ENCODE data around the gene ICAM1.

ICAM1 gene

DNA sequence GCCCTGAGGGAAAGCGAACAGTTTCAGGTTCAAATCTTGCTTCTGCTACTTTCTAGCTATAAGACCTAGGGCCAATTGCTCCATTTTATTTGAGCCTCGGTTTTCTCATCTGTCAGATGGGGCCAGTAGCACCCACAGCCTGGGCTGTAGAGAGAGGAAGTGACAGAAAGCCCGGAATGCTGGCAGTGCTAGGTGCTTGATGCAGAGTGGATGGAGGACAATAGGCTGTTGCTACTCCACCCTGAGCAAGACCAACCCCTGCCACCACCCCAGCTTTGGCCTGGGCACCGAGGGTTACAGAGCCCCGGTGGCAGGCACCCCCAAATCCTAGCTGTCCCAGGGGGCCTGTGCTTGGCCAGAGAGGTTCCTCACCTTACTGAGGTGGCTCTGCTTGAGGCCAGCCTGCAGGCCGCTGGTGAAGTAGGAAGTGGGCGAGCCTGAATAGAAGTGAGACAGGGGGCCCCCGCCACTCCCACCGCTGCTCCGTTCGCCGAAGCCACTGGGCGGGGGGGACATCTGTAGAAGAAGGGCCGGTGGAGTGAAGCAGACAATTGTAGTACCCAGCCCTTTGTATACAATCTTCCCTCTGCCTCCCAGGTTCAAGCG, 47.0 kb downstream of the ICAM1 start:
- in situ Hi-C loops (cut with MboI; ENCODE audit: low pct_unique_long_range_greater_than_20kb, low sequenced_read_pairs, unreplicated experiment): no loop called here
- no peak for DNase-seq (ENCODE audit: low spot score)
- TF ChIP-seq, protein P1, sequence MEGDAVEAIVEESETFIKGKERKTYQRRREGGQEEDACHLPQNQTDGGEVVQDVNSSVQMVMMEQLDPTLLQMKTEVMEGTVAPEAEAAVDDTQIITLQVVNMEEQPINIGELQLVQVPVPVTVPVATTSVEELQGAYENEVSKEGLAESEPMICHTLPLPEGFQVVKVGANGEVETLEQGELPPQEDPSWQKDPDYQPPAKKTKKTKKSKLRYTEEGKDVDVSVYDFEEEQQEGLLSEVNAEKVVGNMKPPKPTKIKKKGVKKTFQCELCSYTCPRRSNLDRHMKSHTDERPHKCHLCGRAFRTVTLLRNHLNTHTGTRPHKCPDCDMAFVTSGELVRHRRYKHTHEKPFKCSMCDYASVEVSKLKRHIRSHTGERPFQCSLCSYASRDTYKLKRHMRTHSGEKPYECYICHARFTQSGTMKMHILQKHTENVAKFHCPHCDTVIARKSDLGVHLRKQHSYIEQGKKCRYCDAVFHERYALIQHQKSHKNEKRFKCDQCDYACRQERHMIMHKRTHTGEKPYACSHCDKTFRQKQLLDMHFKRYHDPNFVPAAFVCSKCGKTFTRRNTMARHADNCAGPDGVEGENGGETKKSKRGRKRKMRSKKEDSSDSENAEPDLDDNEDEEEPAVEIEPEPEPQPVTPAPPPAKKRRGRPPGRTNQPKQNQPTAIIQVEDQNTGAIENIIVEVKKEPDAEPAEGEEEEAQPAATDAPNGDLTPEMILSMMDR (IDR thresholded peaks at IDR 0.05; ENCODE audit: extremely low read depth, insufficient read depth, missing control alignments): no peak

DNA sequence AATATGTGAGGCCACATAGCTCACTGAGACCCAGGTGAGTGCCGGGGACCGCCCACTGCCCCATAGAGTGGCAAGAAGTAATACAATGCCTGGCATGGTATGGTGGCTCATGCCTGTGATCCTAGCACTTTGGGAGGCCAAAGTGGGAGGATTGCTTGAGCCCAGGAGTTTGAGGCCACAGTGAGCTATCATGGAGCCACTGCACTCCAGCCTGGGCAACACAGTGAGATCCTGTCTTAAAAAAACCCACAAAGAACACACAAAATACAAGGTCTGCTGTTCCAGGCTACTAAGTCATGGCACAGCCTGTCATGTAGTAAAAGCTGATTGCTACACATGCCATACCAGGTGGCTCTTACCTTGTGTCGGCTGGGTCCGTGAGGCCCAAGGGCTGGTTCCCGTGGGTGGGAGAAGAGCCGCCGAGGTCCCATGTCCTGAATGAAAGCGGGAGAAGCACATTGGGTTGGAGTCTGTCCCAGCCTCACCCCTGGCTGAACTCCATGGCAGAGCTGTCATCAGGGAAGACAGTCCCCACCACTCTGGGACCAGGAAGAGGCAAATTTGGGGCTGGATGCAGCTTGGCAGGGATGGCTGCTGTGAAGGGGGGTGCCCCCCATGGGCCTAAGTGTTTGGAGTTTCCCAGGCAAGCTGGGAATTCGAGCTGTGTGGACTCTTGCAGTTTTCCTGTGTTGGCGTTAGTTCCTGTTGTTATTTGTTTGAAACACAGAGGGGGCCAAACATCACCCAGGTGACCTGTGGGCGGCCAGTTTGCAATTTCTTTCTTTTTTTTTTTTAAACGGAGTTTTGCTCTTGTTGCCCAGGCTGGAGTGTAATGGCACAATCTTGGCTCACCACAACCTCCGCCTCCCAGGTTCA, 48.1 kb downstream of the ICAM1 start:
- TF ChIP-seq, protein P1 (IDR thresholded peaks at IDR 0.05; ENCODE audit: extremely low read depth, insufficient read depth, missing control alignments): no peak
- in situ Hi-C loops (cut with MboI; ENCODE audit: low pct_unique_long_range_greater_than_20kb, low sequenced_read_pairs, unreplicated experiment): no loop called here
- no peak for DNase-seq (ENCODE audit: low spot score)

DNA sequence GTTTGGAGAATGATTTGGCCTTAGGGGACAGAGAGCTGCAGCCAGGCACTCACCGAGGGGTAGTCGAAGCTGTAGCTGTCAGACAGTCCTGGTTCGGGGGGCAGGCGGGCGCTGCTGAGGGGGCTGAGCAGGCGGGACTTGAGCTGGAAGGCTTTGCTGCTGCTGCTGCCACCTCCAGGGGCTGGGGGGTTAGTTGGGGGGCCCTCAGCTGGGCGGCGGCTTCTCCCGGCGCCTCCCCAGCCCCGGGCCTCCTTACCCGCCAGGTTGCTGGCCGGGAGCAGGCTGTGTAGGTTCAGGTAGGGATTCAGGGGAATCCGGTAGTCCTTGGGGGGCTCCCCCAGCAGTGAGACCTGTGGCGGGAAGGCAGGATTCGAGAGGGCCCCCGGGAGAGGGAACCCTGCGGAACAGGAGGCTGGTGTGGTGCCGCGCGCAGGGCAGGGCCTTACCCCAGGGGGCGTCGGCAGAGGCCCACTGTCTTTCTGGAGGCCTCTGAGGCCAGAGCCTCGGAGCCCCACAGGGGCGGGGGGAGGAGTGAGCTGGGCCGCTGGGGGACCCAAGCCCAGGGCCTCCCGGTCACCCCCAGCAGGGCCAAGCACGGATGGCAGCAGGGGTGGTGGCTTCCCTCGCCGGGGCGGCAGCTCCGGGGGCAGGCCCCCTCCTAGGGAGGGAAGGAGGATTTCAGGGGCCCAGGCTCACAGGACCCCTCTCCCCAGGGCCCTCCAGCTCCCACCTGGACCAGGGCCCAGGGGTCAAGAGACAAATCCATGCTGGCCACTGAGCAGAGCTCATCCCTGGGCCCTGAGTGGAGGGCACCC, 49.9 kb downstream of the ICAM1 start:
- TF ChIP-seq, protein P1 (IDR thresholded peaks at IDR 0.05; ENCODE audit: extremely low read depth, insufficient read depth, missing control alignments): no peak
- no peak for DNase-seq (ENCODE audit: low spot score)

DNA sequence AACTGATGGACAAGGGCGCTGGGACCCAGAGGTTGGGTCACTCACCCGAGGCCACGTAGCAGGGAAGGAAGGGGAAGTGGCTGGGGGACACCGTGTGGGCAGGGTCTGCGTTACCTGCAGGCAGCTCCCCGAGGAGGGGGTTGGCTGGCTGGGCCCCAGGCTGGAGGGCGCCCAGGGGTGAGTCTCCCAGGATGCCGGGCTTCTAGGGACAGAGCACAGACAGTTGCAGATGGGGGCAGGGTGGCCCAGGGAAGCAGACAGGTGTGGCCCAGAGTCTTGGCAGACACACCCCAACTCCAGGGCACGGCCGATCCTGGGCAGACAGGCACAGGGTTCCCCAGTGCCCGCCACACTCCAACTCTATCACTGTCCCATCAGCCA, 50.5 kb downstream of the ICAM1 start:
- in situ Hi-C loops (cut with MboI; ENCODE audit: low pct_unique_long_range_greater_than_20kb, low sequenced_read_pairs, unreplicated experiment): no loop called here
- TF ChIP-seq, protein P1 (IDR thresholded peaks at IDR 0.05; ENCODE audit: extremely low read depth, insufficient read depth, missing control alignments): no peak
- DNase-seq (ENCODE audit: low spot score): no peak

More for the DNA sequence above, 49.9 kb downstream of the ICAM1 start:
- in situ Hi-C loops (cut with MboI; ENCODE audit: low pct_unique_long_range_greater_than_20kb, low sequenced_read_pairs, unreplicated experiment): no loop called here

DNA sequence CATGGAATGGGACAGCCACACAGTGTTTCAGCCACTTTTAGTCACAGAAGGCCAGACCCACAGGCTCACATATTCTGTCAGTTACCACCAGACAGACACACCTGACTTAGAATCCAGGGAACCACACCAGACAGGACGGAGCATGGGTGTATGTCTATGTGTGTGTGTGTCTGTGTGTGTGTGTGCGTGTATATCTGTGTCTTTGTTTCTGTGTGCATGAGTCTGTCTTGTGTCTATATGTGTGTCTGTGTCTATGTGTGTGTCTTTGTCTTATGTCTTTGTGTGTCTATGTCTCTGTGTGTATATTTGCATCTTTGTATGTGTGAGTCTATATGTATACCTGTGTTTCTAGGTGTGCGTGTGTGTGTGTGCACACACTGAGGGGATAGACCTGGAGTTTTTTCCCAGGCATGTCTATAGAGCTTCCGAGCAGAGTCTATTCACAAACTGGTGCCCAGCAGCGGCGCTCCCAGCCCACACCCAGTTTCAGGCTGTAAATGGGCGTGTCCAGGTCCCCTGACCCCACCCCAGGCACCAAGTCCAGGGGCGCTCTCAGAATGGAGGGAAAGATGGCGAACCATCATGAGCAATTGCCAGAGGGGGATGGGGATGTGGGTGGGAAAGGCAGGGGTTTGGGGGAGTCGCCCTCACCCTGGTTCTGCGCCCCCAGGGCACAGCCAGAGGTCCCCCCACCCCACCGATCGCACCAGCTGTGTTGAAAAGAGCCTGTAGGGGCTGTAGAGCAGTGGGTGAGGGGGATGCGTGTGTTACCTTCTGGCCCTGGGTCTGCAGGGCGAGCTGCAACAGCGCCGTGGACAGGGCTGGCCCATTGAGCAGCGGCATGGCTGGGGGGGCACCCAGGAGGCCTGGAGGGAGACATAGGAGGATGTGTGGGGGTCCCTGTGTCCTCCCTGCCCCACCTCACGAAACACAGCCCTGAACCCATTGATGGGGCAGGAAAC, 51.2 kb downstream of the ICAM1 start:
- TF ChIP-seq, protein P1 (IDR thresholded peaks at IDR 0.05; ENCODE audit: extremely low read depth, insufficient read depth, missing control alignments): no peak
- DNase-seq (ENCODE audit: low spot score): no peak
- in situ Hi-C loops (cut with MboI; ENCODE audit: low pct_unique_long_range_greater_than_20kb, low sequenced_read_pairs, unreplicated experiment): no loop called here

Data from GM13977 (cell line).